ENCODE data around the gene SMARCD1. TPM values are rescaled to one million over a fixed set of nuclear protein-coding genes. Genes with fewer than 3 reads are reported as not detected.

Gene SMARCD1
- total RNA-seq, 1 donor from 2014 or later = 108 TPM

DNA sequence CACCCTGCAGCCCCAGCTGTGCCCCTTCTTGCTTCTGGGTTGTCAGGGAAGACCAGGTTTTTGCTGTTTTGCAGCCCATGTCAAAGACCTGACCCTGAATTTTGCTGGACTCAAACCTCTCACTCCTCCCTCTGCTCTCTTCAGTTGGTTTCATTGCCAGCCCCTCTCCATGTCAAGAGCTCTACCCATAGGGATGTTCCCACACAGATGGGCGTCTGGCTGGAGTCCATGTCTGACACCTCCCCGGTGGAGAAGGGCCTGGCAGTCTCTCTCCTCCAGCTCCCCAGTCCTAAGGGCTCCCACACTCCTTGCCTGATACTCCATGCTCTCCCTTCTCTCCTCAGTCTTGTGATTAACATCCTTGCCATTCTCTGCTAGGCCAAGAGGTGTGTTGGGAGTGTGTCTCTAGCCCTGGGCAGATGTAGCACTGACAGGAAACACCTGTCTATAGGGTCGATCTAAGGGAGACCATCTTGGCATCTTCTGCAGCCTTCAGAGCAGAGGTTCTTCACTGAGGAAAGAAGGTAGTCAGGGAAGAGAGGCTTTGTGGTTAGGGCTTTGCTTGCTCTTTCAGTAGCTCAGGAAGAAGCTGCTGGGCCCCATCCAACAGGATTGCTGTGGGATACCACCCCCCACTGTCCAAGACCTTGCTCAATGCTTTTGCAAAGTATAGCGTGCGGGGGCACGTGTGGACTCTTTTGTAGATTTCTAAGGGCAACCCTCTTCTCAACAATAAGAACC lies 23.0 kb upstream of the SMARCD1 start:
- Mint-ChIP-seq H3K27me3 (peaks cover 30% of the 10 kb centered on the region), H3K27ac (no peak overlapping the region), H3K36me3 (ENCODE audit: low read depth) (no peaks in the 10 kb centered on the region), H3K4me1 (peaks cover 1% of the 10 kb centered on the region), H3K4me3 (no peak overlapping the region), H3K9me3 (no peaks in the 10 kb centered on the region)
- ATAC-seq (ENCODE audit: low read depth) (no peak), DNase-seq (no peak)
- ChIA-PET CTCF (interaction anchor here (0.7 kb wide), 1 partner anchor 118 kb away, joined by 3 read pairs; no protein-coding TSS in a partner anchor), POLR2A (no interaction called here)
- TF ChIP-seq, protein P1, sequence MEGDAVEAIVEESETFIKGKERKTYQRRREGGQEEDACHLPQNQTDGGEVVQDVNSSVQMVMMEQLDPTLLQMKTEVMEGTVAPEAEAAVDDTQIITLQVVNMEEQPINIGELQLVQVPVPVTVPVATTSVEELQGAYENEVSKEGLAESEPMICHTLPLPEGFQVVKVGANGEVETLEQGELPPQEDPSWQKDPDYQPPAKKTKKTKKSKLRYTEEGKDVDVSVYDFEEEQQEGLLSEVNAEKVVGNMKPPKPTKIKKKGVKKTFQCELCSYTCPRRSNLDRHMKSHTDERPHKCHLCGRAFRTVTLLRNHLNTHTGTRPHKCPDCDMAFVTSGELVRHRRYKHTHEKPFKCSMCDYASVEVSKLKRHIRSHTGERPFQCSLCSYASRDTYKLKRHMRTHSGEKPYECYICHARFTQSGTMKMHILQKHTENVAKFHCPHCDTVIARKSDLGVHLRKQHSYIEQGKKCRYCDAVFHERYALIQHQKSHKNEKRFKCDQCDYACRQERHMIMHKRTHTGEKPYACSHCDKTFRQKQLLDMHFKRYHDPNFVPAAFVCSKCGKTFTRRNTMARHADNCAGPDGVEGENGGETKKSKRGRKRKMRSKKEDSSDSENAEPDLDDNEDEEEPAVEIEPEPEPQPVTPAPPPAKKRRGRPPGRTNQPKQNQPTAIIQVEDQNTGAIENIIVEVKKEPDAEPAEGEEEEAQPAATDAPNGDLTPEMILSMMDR (IDR thresholded peaks at IDR 0.05) = no peak
- intact Hi-C loops (cut with micrococcal nuclease) = no loop called here

DNA sequence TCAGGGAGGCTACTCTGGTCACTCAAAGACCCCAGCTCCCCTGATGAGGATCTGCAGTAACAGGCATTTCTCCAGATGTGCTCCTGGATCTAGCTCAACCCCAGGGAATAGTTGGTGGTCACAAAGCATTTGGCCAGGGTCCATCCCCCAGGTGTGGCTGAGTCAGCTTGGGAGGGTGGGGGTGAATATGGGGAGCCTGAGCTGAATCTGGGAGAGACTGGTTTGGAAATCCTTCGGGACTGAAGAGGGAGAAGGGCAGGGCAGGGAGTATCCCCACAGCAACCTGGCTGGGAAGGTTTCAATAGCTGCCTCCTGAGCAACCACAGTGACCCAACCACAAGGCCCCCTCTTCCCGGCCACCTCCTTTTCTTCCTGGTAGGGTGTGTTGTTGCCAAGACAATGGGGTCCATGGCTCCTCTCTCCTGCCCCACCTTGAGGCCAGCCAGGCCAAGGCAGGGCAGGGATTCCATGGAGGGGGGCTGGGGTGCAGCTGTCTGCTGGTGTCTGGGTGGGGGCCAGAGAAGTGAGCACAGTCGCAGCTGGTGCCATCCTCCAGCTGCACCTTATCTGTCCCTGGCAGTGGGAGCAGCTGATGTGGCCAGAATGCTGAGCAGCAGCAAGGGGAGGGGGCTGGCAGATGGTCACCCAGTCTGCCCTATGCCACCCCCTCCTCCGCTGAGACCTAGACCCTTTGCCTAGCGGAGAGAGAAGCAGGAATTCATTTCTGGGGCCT lies 22.2 kb upstream of the SMARCD1 start:
- H3K27me3 Mint-ChIP-seq = peaks cover 29% of the 10 kb centered on the region
- intact Hi-C loops (cut with micrococcal nuclease) = no loop called here
- H3K27ac Mint-ChIP-seq = no peak overlapping the region
- no peaks in the 10 kb centered on the region for H3K4me1 Mint-ChIP-seq
- ATAC-seq (ENCODE audit: low read depth) (no peak), DNase-seq (no peak)
- H3K36me3 Mint-ChIP-seq (ENCODE audit: low read depth) = no peaks in the 10 kb centered on the region
- ChIA-PET CTCF (interaction anchor here (0.7 kb wide), 1 partner anchor 118 kb away, joined by 3 read pairs; no protein-coding TSS in a partner anchor), POLR2A (no interaction called here)
- no peaks in the 10 kb centered on the region for H3K9me3 Mint-ChIP-seq
- H3K4me3 Mint-ChIP-seq = no peak overlapping the region
- TF ChIP-seq, protein P1 (IDR thresholded peaks at IDR 0.05) = no peak

DNA sequence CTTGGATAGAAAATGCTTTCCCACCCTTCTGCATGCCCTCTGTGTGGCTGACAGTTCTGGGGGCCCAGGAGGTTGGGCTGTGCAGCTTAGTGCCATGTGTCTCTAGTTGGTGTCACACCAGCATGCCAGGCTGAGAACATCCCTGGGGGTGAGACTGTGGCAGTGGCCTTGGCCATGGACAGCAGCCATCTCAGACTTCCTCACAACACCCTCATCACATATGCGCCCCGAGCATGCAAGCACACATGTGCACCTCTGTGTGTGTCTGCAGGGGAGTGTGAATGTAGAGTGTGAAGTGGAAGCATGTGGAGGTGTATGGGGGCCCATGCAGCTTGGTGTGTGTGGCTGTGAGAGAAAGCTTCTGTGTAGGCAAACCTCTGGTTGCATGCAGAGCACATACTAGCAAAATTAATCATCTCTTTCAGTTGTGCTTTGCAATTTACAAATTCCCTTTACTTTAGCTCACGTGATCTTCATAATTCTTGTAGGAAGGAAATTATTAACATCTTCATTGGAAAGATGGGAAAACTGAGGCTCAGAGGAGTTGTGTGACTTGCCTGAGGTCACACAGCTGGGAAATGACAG lies 19.3 kb upstream of the SMARCD1 start:
- no peak for ATAC-seq (ENCODE audit: low read depth)
- H3K4me3 Mint-ChIP-seq = no peak overlapping the region
- ChIA-PET CTCF (interaction anchor here (1.1 to 7.6 kb wide), 3 partner anchors 10 to 110 kb away, joined by 3 to 73 read pairs (median 15); no protein-coding TSS in a partner anchor), POLR2A (interaction anchor here (0.6 kb wide), 1 partner anchor 8 kb away, joined by 3 read pairs; the partner anchor contains the start of gene ASIC1)
- intact Hi-C loops (cut with micrococcal nuclease) = no loop called here
- TF ChIP-seq, protein P1 (IDR thresholded peaks at IDR 0.05) = no peak
- DNase-seq = no peak
- no peaks in the 10 kb centered on the region for H3K36me3 Mint-ChIP-seq (ENCODE audit: low read depth)
- no peak overlapping the region for H3K27ac Mint-ChIP-seq
- peaks cover 4% of the 10 kb centered on the region for H3K4me1 Mint-ChIP-seq
- H3K9me3 Mint-ChIP-seq = no peaks in the 10 kb centered on the region
- H3K27me3 Mint-ChIP-seq = peaks cover 14% of the 10 kb centered on the region

DNA sequence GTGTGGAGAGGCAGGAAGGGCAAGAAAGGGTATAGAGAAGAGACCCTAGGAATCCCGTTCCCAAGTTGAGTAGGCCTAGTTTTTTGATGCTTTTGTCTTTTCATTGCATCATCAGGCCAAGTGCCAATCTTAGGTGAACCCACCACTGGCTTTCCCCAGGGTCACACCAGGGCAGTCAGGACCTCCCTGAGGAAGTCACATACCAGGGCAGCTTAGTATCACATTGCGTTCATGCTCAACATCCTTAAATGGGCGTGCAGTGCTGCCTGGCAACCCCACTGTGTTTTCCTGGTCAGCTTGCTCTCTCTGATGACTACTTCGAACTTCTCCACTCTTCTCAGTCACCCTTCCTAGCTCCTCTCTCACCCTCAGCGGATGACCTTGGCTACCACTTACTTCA lies 18.7 kb upstream of the SMARCD1 start:
- no peaks in the 10 kb centered on the region for H3K9me3 Mint-ChIP-seq
- no peak overlapping the region for H3K4me3 Mint-ChIP-seq
- H3K4me1 Mint-ChIP-seq = peaks cover 4% of the 10 kb centered on the region
- DNase-seq (no peak), ATAC-seq (ENCODE audit: low read depth) (no peak)
- TF ChIP-seq, protein P1 (IDR thresholded peaks at IDR 0.05) = no peak
- H3K27ac Mint-ChIP-seq = no peak overlapping the region
- peaks cover 10% of the 10 kb centered on the region for H3K27me3 Mint-ChIP-seq
- ChIA-PET CTCF (interaction anchor here (1.1 to 7.6 kb wide), 3 partner anchors 11 to 109 kb away, joined by 3 to 73 read pairs (median 15); no protein-coding TSS in a partner anchor), POLR2A (interaction anchor here (0.6 kb wide), 2 partner anchors 9 to 477 kb away, joined by 3 read pairs; partner anchors contain the start of gene ASIC1)
- no peaks in the 10 kb centered on the region for H3K36me3 Mint-ChIP-seq (ENCODE audit: low read depth)
- intact Hi-C loops (cut with micrococcal nuclease) = no loop called here
